ENCODE results near the gene A1BG.
"Not testable (repeated sequence)": the region's sequence is repeated elsewhere in the genome, so short reads cannot be mapped to it uniquely, and the experiment has no call there.

The A1BG gene

DNA sequence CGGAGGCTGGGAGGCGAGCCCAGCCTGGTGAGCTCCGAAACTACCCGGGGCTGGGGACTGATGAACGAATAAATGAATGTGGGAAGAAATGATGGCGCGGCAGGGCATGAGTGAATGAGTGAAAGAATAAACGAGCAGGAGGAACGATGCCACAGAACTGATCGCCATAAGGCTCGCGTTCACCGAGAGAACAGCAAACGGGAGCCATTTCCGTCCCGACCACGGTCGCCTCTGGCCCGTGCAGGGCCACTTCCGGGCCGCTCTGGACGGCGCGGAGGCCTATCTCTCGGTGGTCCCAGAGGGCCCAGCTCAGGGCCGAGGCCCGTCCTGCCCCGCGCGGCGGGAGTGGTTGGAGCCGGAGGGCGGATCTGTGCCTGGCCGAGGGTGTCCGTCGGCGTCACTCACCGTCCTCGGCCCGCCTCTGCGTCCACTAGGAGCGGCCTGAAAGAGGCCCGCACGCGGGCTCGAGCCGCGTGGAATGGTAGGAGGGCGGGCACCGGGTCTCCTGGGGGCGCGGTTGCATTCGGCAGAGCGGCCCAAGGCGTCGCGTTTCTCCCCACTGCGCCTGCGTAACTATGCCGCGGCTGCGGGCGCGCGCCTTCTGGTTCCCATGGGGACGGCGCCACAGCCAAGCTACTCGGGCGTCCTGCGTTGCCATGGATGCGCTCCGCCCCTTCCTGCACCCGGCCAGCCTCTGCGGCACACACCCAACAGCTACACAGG is 9.1 kb upstream of the A1BG start, which contains the start of gene ZNF497:
TSS of gene ZNF497 (minus strand) at position 480 of the 723 bp plus-strand sequence. CDS start 5,116 bp downstream, outside the sequence.
- DNase-seq (ENCODE audit: insufficient read length, low spot score) (peak; percentile 100), FAIRE-seq (peak; percentile 95)

DNA sequence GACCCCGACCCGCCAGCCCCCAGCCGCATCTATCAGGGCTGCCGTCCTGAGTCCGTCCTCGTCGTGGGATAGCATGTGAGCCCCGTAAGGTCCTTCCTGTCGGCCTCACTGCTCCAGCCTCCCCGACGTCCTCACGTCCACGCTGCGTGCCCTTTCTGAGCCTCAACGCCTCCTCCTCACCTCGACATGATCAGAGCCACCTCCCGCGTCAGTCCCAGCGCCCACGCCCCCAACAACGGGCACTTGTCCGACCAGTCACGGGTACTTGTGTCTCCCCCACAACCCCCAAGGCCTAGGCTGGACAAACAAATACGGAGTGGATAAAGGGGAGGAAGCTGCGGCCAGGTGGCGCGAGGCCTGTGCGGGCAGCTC is 8.6 kb upstream of the A1BG start:
- DNase-seq (ENCODE audit: insufficient read length, low spot score) (peak; percentile 73), FAIRE-seq (no peak)

DNA sequence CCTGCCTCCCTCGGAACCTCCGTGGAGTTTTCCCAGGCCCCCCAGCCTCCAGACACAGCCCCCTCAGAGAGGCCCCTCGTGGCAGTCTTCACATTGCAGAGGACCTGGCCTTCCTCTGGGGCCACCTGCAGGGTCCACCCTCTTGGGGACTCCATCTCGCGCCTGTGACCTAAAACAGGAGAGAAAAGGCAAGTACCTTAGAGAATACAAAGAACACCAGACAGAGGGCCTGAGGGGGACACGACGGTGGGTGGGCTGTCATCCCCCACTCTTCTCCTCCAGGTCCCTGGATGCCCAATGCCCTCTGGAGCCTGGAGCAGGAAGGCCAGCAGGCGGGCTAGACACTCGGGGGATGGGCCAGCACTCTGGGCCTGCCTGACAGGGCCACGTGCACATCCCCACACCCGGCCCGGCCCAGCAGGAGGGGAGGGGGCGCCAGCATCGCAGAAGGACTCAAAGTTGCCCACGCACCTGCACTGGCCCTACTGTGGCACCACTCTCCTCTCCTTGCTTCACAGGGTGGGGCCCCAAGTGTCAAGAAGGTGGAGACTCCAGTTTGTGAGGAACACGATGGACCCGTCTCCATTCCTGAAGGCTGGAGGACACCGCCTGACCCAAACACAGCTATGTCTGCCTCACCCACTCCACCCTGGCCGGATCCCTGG is 4.3 kb upstream of the A1BG start:
- FAIRE-seq, result no peak
- DNase-seq (ENCODE audit: insufficient read length, low spot score), result no peak

DNA sequence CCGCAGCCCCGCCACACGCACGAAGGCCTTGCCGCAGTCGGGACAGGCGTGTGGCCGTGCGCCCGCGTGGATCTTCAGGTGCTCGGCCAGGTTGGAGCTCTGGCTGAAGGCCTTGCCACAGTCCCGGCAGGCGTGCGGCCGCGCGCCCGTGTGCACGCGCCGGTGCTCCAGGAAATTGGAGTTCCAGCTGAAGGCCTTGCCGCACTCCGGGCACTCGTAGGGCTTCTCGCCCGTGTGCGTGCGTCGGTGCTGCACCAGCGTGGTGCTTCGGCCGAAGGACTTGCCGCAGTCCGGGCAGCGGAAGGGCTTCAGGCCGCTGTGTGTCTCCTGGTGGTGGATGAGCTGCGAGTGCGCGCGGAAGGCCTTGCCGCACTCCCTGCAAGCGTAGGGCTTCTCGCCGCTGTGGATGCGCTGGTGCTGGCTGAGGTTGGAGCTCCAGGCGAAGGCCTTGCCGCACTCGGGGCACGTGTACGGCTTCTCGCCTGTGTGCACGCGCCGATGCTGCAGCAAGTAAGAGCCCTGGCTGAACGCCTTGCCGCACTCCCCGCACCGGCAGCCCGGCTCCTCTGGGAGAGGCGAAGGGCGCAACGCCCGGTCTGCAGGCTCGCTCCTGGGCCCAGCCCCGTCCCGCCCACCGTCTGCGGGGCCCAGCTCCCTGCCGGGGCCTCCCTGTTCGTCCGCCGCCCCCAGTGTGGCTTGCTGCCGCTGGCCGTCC is 3.6 kb upstream of the A1BG start:
- DNase-seq (ENCODE audit: insufficient read length, low spot score) (no peak), FAIRE-seq (no peak)

DNA sequence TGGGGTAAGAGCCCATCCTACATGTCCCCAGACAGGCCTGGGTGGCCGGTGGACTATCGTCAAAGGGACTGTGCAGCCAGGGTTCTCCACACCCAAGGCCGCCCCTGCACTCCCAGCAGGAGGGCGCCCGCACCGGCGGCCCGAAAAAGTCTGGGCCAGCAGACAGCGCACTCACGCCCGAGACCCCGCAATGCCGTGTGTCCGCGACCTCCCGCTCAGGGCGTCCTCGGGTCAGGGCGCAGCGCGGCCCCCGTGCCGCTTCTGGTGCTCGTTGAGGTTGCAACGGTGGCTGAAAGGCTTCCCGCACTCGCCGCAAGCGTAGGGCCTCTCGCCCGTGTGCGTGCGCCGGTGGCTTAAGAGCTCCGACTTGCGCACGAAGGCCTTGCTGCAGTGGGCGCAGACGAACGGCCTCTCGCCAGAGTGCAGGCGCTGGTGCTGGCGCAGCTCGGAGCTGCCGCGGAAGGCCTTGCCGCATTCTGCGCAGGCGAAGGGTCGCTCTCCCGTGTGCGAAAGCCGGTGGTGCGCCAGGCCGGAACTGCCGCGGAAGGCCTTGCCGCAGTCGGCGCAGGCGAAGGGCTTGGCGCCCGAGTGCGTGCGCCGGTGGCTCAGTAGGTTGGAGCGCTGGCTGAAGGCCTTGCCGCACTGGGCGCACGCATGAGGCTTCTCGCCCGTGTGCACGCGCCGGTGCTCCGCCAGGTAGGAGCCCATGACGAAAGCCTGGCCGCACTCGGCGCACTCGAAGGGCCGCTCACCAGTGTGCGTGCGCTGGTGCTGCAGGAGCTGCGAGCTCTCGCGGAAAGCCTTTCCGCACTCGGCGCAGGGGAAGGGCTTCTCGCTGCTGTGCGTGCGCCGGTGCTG is 2.8 kb upstream of the A1BG start:
- DNase-seq (ENCODE audit: insufficient read length, low spot score) (no peak), FAIRE-seq (no peak)

DNA sequence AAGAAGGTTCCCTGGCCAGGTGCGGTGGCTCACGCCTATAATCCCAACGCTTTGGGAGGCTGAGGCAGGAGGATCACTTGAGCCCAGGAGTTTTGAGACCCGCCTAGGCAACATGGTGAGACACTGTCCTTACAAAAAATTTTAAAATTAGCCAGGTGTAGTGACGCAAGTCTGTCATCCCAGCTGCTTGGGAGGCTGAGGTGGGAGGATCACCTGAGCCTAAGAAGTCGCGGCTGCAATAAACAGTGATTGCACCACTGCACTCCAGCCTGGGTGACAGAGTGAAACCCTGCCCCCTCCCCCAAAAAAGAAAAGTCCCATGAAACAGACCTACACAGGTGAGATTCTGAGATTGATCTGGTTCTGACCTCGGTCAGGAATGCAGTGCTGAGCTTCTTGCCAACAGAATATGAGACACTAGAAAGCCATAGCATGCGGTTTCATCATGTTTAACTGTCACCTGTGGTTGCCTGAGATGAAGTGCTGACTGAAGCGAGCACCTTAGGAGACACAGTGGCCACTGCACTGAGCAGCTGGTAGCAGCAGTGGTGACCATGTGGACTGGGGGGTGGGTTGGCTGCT is 2.0 kb upstream of the A1BG start:
- FAIRE-seq (no peak), DNase-seq (ENCODE audit: insufficient read length, low spot score) (no peak)

DNA sequence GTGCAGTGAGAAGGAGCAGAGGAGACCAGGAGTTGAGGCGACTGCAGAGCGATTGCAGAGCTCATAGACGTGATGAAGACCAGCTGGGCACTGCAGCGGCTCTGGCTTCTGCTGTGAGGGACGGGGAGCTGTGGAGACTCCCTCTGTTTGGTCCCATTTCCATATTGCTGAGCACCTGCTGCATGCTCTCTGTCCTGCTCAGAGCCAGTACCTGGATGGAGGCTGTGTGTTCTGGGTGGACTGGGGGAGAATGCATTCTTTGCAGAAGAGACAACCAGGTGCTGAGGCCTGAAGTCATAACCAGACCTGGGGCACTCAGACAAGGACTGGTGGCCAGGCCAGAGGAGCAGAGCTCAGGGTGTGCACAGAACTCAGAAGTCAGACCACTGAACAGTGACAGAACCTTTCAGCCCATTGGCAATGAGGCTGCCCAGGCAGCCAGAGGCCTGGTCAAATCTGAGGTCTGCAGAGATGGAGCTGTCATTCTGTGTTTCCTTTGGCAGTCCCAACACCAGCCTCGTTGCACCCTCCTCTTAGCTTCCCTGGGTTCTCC is 1.3 kb upstream of the A1BG start:
- no peak for DNase-seq (ENCODE audit: insufficient read length, low spot score)
- FAIRE-seq, result no peak

DNA sequence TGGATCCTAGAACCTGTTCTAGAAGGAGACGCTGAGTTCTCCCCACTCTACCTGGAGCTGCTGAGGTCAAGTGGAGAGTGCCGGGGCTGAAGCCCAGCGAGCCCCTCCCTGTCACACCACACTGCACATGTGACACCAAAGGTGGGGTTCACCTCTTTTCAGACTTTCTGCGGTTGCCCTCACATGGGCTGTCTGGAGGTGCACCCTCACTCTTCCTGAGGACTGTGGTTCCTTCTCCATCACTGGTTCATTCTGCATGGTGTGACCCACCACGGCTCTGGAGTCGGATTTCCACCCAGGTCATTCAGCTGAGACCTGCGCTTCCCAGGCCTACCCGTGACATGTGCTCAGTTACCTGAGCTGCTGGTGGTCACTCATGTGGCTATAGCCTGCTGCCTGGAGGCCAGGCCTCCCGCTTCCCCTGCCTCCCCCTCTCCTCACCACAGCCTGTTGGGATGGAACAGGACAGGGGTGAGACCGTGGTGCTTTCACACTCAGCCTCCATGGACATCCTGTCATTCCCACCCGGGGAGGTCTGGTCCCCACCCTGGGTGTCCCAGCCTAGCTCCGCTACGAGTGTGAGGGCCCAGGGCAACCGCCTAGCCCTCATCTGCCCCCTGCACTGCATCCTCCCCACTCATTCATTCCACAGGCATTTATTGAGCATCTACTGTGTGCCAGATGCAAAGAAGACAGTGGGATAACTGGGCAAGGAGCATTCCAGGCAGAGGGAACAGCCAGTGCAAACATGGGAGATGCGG is 605 bp upstream of the A1BG start:
- FAIRE-seq, result no peak
- DNase-seq (ENCODE audit: insufficient read length, low spot score), result no peak

DNA sequence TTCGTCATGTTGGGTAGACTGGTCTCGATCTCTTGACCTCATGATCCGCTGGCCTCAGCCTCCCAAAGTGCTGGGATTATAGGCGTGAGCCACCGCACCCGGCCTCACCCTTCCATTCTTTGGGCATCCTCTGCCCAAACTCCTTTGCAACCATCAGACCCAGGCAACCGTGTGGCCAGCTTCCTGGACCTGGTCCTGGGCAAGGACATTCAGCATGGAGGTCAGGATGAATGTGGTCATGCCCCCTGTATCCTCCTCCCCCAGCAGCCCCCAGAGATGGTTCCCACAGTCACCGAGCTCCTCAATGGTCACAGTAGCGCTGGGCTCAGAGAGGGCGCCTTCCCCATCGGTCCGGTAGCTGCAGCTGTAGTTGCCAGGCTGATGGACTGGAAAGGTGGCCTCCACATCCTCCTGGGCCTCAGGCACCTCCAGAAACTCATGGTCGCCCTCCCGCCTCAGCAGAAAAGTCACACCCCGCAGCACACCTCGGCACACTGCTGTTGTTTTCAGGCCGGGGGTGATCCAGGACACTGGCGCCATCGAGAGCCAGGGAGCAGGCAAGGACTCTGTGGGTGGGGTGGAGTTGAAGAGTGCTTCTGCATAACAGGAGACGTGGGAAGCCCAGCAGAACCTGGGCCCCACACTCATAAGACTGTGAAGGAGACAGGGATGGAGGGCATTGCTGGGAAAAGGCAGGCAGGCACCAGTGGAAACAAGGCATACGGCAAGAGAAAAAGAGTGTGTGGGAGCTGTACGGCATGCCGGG is 1.1 kb downstream of the A1BG start:
- DNase-seq (ENCODE audit: insufficient read length, low spot score) (no peak), FAIRE-seq (no peak)

DNA sequence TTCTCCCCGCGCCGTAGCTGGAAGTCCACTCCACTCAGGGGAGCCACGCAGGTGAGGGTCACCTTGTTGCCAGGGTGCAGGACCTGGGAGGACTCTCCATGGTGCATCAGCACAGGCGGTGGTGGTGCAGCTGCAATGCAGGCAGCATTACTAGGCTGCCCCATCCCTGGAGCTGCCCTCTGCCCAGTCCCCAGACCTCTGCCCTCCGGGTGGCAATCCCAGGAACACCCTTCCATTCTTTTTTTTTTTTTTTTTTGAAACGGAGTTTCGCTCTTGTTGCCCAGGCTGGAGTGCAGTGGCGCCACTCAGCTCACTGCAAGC is 1.8 kb downstream of the A1BG start:
- DNase-seq (ENCODE audit: insufficient read length, low spot score) (no peak), FAIRE-seq (no peak)

DNA sequence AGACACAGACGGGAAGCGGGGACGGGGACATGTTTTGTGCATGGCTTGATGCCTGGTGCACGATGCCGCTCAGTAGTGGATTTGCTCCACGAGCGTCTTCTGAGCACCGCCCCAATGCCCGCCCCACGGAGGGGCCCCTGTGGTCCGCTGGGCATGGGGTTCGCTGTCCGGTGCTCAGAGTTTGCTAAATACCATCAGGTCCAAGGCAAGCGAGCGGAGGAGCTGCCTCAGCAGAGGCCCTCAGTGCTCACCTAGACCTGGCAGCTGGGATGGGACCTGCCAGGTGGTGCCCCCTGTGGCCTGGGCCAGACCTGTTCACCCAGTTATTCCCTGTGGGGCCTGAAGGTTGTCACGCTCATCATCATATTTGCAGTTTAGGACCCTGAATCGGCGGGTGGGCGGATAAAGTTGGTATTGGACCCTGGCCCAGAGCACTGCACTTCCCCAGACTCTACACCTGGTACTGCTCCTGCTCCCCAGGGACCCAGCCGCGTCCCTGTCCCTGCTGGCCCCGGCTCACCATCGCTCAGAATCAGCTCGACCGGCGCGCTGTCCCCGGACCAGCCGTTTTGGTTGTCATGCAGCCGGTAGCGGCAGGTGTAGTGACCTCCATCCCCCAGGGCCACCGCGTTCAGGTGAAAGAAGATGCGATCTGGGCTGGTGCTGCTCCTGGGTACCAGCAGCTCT is 2.3 kb downstream of the A1BG start:
- DNase-seq (ENCODE audit: insufficient read length, low spot score) (no peak), FAIRE-seq (no peak)

DNA sequence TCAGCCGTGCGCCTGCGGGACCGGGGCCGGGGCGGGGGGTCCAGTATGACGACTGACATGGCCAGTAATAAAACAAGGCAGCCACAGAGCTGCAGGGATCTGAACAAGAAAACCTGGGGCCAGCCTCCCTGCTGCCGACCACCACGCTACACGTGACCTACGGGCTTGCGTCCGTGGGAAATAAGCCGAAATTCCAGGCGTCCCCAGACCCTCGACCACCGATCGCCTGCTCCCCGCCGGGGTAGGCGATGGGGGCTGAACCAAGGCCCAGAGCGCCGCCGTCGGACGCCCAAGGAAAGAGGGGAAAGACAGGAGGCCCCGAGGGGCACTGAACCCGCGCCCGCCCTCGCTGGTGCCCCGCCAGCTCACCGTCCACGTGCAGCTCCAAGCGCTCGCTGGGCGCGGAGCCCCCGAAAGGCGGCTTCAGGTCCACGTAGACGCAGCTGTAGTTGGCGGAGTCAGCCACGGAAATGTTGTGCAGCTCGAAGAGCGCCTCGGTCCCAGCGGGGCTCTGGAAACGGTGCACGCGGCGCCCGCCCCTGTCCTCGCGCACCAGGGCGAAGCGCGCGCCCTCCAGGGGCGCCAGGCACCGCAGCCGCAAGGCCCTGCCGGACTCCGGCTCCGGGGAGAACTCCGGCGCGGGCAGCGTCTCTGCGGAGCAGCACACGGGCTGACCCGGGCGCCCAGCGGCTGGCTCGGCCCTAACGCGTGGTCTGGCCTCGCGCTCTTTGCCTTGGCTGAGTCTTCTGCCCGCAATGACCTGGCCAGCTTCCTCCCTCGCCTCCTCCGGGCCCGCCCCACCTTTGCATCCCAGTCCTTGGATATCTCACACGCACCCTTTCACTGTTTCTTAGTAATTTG is 3.1 kb downstream of the A1BG start:
- DNase-seq (ENCODE audit: insufficient read length, low spot score), result no peak
- no peak for FAIRE-seq

DNA sequence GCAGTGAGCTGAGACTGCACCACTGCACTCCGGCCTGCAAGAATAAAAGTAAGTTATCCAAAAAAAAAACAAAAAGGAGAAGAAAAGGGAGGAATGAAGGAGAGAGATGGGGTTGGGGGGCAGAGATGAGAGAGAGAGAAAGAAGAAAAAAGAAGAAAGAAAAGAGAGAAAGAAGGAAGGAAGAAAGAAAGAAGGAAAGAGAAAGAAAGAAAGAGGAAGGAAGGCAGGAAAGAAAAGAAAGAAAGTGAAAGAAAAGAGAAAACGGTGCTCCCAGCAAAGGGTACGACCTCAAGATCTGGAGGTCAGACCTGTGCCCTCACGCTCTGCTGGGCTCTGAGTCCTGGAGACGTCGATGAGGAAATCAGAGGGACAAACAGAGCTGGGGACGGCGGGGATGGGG is 3.7 kb downstream of the A1BG start:
- FAIRE-seq, result no peak
- no peak for DNase-seq (ENCODE audit: insufficient read length, low spot score)

DNA sequence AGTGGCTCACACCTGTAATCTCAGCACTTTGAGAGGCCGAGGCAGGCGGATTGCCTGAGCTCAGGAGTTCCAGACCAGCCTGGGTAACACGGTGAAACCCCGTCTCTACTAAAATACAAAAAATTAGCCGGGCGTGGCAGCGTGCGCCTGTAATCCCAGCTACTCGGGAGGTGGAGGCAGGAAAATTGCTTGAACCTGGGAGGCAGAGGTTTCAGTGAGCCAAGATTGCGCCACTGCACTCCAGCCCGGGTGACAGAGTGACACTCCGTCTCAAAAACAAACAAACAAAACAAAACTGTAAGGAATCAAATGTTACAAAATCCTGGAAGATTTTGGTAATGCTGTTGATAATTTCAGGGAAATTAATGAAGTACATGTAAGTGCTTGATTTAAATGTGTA is 5.2 kb downstream of the A1BG start:
- peak; percentile 70 for FAIRE-seq
- DNase-seq (ENCODE audit: insufficient read length, low spot score), result not testable (repeated sequence)

DNA sequence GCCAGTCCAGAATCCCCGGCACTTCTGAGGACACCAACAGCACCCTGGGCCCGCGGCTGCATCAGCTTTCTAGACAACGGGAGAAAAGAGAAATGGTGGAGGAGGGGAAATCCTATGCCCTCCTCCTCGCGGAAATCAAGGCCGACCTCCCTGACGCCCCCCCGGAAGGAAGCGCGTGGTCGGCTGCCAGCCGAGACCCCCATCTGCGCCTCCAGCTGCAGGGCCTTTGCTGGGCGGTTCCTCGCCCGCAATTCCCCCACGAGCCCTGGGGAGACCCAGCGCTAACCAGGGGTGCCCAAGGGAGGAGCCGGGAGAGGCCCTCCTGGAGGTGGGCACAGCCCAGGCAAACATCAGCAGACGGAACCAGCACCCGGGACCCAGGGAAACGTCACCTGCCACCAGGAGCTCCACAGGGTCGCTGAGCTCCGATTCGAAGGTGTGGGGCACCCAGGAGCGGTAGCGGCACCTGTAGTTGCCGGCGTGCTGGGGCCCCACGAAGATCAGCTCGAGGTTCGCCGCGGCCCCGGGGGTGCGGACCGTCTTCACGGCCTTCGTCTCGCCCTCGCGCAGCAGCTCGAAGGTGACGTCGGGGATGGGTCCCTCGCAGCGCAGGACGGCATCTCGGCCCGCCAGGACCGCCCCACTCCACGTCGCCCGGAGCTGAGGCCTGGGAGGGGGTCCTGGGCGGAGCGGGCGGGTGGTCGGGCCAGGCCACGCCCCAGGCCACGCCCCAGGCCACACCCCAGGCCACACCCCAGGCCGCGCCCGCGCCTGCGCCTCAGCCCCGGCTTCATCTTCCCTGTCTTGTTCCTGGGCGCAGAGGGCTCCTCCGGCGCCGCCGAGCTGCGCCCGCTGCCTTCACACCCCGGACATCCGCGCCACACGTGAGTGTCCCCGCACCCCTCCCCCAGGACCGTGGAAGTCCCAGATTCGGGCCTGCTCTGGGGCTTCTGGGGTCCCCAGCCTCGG is 6.0 kb downstream of the A1BG start:
- DNase-seq (ENCODE audit: insufficient read length, low spot score) (peak; percentile 95), FAIRE-seq (peak; percentile 78)

DNA sequence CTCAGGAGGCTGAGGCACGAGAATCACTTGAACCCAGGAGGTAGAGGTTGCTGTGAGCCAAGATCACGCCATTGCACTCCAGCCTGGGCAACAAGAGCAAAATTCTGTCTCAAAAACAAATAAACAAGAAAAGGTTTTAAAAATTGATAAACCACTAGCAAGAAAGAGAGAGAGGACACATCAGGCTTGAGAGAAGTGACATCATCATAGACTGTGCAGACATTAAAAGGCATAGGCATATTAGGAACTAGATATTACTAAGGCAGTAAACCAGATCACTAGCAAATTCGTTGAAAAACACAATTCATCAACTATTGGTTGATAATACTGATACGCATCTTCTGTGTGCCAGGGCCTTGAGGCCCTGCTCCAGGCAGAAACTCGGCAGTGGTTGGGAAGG is 7.7 kb downstream of the A1BG start:
- no peak for DNase-seq (ENCODE audit: insufficient read length, low spot score)
- no peak for FAIRE-seq
